Stimulated activated CD8-positive, alpha-beta memory T cell treated with anti-CD3 and anti-CD28 coated beads, Interleukin-12 subunit alpha, Interleukin-12 subunit beta, amount 100 ng/mL, for 24 hours (primary cell): ENCODE measurements around the gene DENND1A.

Experiments
- DNase-seq: peaks from one replicate; pipeline ENCODE4 v3.0.0-alpha.2; 2020; ENCODE audit errors: extremely low read depth

DENND1A gene

DNA sequence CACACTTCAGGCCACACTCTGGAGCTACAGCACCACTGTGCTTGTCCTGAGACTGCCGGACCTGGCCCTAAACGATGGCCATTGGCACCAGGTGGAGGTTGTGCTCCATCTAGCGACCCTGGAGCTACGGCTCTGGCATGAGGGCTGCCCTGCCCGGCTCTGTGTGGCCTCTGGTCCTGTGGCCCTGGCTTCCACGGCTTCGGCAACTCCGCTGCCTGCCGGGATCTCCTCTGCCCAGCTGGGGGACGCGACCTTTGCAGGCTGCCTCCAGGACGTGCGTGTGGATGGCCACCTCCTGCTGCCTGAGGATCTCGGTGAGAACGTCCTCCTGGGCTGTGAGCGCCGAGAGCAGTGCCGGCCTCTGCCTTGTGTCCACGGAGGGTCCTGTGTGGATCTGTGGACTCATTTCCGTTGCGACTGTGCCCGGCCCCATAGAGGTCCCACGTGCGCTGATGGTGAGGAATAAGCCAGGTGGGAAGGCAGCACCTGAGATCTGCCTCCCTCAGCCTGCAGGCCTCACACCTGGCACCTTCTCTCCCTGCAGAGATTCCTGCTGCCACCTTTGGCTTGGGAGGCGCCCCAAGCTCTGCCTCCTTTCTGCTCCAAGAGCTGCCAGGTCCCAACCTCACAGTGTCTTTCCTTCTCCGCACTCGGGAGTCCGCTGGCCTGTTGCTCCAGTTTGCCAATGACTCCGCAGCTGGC is 559.2 kb downstream of the DENND1A start:
- DNase-seq, result no peak

DNA sequence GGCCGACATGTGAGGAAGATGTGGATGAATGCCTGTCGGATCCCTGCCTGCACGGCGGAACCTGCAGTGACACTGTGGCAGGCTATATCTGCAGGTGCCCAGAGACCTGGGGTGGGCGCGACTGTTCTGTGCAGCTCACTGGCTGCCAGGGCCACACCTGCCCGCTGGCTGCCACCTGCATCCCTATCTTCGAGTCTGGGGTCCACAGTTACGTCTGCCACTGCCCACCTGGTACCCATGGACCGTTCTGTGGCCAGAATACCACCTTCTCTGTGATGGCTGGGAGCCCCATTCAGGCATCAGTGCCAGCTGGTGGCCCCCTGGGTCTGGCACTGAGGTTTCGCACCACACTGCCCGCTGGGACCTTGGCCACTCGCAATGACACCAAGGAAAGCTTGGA is 559.8 kb downstream of the DENND1A start:
- DNase-seq, result no peak

DNA sequence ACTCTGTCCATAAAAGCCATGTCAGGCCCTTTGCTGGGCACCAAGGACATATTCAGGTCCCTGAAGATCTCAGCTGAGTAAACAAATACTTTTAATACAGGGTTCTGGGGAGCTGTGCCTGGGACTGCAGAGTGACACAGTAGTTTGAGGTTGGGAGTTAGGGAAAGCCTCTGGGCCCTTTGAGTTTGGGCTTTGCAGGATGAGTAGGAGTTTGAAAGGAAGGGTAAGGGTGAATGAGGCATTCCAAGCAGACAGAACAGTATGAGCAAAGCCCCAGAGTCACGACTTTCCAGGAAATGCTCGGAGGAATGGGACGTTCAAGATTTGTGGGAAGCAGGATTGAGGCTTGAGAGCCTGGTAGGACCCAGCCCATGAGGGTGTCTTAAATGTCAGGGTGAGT is 560.6 kb downstream of the DENND1A start:
- DNase-seq, result no peak

DNA sequence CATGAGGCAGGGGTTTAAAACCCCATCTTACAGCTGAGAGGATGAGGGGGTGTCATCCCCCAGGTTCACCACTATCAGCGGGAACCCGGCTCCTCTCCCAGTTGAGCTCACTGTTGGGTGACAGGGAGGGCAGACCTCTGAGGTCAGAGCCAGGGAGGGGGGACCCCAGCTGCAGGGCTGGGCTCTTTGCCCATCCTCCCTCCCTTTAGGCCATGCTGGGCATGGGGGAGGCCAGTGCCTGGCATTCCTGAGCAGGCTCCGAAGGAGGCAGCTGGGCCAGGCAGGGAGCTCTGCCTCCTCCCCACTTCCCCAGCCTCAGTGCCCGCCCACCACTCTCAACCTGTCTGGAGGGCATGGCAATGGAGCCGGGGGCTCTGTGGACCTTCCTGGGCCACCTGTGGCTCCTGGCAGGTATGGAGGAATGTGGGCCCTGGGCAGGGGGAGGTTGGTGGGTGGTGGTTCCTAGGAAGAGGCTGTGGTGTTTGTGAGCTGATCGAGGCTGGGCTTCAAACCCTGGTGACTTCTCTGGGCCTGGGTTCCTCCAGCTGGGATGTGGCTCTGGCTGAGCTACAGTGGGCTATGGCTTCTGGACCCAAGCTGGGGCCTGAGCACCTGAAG is 561.3 kb downstream of the DENND1A start:
- no peak for DNase-seq

DNA sequence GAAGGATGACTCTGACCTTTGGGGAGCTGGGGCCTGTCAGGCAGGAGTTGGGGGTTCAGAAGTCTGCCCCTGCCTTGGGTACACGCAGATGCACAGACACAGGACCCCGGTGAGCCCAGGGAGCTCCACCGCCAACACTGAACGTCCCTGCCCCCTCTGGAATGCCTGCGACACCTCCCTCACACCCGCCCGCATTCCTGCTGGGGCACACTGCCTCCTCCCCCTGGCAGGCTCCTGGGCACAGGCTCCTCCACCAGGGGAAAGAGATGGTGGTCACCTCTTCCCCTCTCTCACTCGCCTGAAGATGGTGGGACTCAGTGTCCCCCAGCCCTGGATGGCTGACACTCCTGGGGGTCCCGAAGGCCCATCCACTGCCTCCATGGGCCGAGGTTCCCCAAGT is 561.9 kb downstream of the DENND1A start:
- DNase-seq, result no peak

DNA sequence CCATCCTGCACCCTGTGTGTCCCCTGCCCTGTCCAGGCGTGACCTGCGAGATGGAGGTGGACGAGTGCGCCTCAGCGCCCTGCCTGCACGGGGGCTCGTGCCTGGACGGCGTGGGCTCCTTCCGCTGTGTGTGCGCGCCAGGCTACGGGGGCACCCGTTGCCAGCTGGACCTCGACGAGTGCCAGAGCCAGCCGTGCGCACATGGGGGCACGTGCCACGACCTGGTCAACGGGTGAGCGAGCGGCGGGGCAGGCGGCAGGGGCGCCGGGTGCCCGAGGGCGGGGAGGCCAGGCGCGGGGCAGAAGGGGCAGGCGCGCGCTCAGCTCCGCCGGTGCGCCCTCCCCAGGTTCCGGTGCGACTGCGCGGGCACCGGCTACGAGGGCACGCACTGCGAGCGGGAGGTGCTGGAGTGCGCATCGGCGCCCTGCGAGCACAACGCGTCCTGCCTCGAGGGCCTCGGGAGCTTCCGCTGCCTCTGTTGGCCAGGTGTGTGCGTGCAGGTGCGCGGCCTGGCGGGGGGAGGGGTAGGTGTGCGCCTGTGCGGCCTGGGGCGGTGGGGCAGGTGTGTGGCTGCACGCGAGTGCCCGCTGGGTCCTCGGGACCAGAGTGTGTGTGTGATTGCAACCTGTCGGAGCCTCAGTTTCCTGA is 563.9 kb downstream of the DENND1A start:
- no peak for DNase-seq

GRCh38 chr9:123365287-123365880 is 564.5 kb downstream of the DENND1A start:
- DNase-seq, result no peak

DNA sequence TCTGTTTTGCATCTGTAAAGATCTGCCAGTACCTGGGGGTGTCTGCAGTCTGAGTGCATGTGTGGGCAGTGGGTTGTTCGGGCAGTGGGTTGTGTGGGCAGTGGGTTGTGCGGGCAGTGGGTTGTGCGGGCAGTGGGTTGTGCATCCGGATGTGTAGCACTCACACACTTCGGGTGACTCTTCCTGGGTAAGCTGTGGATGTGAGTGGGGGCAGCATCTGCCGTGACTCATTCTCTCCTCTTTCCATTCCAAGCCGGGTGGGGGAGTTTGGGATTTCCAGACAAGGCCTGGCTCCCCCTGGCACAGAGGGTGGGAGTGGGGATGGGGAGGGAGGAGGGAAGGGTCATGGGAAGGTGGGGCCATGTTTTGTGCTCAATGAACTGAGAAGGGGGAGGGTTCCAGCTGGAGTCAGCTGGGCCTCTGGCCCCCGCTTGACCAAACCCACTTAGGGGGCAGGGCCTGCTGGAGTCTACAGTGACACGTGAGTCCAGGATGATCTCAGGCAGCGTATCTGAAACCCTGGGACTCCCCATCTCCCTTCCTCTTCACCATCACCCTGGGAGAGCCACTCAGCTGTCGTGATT is 565.6 kb downstream of the DENND1A start:
- DNase-seq, result no peak

- DNase-seq, result no peak
Measured at GRCh38 chr9:123362856-123363255, 567.1 kb downstream of the DENND1A start.

DNA sequence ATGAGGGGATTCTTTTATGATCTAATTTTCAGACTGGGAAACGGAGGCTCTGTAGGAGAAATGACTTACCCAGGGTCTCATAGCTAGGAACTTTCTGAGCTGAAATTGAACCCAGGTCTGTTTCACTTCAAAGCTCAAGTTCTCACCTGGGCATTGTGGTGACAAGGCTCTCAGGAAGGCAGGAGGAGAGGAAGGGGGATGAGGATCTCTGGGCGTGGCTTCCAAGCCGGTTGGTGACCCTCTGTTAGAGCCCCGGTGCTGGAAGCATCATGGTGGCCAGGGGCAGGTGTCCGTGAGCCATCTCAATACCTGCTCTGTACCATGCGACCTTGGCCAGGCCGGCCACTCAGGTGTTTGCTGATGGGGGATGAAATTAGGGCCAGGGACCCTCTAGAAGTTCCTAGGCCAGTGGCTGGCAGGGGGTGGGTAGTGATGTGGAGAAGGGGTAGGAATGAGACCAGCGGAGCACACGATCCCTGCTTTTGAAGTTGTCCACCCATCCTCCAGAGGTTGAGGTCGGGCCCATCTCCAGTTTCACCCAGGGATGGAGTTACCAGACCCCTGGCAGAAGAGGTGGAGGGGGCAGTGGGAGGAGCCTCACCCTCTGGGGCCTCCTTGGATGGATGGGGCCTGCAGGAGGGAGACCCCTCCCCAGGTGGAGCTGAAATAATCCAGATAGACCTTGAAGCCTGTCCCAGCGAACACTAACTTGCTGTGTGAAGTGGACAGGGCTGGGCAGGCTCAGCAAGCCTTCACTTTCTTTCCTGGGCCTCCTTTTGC is 568.0 kb downstream of the DENND1A start:
- no peak for DNase-seq

DNA sequence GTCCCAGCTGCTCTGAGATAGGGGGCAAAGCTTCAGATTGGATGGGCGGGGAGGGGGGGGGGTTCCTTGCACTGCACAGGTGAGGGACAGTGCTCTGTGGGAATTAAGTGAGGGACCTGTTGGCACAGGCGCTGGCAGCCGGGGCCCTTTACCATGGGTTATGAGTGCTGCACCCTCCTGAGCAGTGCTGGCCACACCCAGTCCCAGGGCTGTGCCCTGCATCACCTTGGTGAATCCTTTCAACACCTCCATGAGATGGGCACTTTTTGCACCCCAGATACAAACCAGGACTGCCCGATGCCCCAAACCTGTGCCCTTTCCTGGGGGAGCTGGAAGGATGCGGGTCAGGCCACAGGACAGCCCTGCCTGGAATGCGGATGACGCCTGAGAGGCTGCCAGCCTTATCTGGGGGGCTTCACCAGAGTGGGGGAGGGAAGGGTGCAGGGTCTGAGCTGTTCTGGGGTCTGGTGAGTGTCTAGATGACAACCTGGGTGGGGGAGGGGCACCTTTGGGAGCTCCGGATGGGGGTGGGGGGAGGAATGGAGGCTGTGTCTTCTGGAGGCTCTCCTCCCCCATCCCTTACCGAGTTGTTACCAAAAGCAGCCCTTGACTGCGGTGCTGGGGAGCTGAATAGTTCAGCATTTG is 568.7 kb downstream of the DENND1A start:
- DNase-seq, result no peak

- DNase-seq, result no peak
Measured at GRCh38 chr9:123360161-123361085, 569.5 kb downstream of the DENND1A start.

- no peak for DNase-seq
Measured at GRCh38 chr9:123359546-123359945, 570.4 kb downstream of the DENND1A start.

- no peak for DNase-seq
Measured at GRCh38 chr9:123359106-123359505, 570.8 kb downstream of the DENND1A start.

- no peak for DNase-seq
Measured at GRCh38 chr9:123358181-123358905, 571.6 kb downstream of the DENND1A start.

DNA sequence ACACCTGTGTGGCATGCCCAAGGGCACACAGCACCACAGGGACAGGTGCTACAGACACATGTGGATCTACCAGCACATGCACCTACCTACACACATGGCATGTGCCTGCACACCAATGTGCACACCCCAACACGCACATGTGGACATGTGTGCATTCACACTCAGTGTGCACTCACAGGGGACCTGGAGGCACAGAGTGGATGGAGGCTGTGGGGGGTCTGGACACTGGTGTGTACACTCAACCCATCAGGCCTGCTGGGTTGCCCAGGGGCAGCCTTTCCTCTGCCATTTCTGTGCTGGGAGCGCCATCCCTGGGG is 572.2 kb downstream of the DENND1A start:
- no peak for DNase-seq

DNA sequence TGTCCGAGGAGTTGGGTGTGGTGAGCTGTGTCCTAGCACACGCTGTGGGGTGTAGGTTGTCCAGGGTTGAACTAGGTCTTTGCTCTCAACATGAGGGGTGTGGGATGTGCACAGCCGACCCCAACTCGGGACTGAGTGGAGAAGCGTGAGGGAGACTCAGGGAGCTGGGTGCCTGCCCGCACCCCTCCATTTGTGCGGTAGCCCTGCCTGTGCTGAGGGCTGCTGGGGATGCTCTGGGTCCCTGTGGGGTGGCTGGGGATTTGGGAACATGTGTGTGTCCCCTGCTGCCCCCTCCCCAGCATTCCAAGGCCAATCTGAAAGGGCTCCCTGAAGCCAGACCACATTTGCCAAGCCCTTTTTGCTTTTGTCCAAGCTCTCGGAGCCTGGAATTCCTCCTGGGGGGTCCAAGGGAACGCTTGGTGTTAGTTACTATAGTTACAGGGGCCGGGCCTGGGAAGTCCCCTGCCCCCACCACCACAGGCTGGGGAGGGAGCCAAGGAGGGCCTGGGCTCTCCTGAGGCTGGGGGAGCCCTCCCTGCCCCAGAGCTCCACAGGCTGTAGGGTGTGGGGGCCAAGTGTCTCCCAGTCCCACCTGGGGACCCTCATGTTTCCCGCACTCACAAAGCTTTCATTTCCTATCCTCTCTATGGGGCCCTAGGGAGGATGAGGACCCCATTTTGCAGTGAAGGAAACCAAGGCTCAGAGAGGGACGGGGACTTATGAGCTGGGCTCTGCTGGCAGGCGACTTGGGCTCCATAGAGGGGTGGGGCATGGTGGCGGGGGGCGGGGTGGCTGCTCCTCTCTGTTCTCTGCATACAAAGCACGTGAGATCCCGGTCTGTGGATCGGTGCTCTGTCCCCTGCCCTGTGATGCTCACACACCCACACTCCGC is 572.8 kb downstream of the DENND1A start:
- DNase-seq, result no peak

DNA sequence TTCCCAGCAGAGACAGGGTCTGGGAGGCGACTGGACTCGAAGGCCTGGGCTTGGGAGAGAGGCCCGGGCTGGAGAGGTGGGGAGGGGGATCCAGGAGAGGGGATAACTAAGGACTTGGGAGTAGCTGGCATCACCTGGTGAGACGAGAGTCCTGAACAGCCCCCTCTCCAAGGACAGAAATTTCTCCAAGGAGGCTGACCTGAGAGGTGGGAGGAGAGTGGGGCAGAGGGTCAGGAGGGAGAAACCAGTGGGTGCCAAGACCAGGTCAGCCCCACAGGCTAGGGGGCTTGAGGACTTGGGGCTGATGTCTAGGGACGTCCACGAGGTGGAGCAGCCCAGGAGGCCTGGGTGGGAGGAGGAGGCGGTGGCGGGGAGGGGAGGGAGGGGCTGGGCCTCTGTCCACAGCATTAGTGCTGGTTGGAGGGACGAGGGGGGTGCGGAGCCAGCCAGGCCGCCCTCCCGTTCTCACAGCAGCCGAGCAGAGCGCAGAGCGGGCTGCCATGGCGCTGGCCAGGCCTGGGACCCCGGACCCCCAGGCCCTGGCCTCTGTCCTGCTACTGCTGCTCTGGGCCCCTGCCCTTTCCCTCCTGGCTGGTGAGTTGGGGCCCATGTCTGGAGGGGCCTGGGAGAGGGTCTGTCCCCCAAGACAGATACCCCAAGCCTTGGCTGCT is 574.0 kb downstream of the DENND1A start, which contains the start of gene CRB2:
Gene CRB2, plus strand, starts transcription at position 437 of the 671 bp plus-strand sequence. Its CDS starts 64 bp downstream, at position 501.
- DNase-seq, result no peak
